ENCODE data around the gene CAPN10.
A peak's percentile ranks its signal among the peaks of the same experiment; 100 is the strongest.
"Not testable (repeated sequence)": the region's sequence is repeated elsewhere in the genome, so short reads cannot be mapped to it uniquely, and the experiment has no call there.

Gene CAPN10

DNA sequence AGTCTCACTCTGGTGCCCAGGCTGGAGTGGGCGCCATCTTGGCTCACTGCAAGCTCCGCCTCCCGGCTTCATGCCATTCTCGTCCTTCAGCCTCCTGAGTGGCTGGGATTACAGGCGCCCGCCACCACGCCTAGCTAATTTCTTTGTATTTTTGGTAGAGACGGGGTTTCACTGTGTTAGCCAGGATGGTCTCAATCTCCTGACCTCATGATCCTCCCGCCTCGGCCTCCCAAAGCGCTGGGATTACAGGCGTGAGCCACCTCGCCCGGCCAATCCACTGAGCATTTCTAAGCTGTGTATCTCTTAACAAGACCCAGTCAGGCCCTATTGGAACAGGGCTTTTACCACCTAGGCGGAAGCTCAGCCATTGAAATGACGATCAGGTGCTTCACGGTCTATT, 23.3 kb upstream of the CAPN10 start:
- DNase-seq (ENCODE audit: low read depth in 2 of 2): not testable (repeated sequence)

DNA sequence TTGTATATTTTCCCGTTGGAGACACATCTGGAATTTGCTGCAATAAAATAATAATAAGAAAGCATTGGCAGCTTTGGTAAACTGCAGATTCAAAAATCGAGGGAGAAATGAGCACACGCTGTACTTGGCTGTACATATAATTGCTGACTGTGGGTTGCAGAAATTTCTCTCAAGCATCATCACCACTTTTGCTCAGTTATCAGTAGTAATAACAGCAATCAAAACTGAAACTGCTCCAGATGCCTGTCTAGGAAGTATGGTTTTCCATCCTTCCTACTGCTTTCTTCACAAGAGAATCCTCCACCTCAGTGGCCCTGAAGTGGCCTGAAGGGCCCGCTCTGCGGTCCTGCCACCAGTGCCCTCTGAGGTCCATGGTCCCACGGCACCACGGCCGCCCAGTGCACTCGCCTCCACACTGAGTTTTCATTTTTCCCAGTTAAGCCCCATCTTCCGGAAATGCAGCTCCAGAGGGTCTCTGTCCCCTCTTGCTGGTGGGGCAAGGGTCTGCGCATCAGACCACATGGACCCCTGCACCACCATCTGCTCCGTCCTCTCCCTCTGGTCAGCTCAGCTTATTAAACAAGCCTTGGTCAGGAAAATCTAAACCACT, 22.5 kb upstream of the CAPN10 start:
- DNase-seq (ENCODE audit: low read depth in 2 of 2): no peak

DNA sequence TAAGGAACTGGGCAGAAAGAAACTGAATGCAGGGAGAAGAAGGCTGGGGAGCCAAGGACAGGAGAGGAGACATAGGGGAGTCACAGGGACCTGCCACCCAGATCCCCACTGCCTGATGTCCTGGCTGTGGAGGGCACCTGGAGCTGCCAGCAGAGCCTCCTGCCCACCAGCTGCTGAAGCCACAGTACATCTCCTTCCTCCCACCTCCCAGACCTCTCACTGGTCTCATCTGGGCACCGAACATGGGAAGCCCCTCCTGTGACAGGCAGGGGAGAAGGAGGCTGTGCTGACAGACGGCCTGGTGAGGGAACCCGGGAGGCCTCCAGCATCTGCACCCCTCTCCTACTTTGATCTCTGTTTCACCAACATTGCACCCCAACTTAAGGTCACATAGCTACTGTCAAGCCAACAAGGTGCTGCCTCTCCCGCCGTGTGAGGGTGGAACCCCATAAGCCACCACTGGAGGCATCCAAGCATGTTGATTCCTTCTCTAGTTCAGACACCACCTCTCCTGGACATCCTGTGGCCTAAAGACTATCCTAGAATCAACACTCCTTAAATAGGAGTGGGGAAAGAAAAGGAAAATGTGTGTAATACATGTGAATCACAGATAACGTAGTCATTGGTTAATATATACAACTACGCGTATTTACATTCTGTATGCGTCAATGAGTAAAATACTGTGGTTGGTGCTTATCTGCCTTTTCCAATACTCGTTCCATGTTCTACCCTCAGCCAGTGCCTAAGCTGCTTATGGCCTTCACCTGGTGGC, 21.8 kb upstream of the CAPN10 start:
- DNase-seq (ENCODE audit: low read depth in 2 of 2): no peak

DNA sequence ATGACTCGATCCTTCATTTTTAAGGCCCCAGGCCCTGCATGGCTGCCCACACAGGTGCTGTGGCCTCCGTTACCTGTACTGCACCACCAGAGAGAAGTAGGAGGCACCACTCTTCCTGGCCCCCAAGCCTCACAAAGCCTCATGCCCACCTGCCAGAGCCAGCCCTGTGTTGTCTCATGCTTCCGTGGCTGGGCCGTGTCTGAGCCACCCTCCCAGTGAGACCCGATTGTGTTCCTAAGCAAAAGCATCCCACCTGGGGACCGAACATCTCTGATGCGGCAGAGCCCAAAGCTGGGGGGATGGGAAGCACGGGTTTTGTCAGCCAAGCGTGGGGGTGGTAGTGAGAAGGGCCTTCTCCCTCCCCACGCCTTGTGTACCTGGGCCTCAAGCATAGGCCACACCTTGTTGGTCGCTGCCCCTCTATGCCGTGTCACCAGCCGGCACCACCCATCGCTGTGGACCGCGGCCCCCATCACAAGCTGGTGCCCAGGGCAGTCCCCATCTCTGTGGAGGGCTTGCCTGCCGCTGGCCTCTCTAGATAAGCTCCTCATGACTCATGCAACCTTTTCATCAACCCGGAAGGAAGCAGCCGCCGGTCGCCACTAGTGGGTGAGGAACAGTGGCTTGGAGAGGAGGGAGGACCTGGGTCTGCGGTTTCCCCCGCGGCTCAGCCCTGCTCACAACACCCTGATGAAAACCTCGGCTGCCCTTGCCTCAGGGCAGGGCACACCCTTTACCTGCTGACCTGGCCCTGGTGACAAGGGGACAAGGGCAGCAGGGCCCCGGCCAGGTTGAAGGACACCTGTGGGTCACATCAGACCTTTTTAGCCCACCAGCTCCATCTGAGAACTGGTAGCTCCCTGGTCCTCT, 21.0 kb upstream of the CAPN10 start:
- DNase-seq (ENCODE audit: low read depth in 2 of 2): peak; percentile 83 to 84

DNA sequence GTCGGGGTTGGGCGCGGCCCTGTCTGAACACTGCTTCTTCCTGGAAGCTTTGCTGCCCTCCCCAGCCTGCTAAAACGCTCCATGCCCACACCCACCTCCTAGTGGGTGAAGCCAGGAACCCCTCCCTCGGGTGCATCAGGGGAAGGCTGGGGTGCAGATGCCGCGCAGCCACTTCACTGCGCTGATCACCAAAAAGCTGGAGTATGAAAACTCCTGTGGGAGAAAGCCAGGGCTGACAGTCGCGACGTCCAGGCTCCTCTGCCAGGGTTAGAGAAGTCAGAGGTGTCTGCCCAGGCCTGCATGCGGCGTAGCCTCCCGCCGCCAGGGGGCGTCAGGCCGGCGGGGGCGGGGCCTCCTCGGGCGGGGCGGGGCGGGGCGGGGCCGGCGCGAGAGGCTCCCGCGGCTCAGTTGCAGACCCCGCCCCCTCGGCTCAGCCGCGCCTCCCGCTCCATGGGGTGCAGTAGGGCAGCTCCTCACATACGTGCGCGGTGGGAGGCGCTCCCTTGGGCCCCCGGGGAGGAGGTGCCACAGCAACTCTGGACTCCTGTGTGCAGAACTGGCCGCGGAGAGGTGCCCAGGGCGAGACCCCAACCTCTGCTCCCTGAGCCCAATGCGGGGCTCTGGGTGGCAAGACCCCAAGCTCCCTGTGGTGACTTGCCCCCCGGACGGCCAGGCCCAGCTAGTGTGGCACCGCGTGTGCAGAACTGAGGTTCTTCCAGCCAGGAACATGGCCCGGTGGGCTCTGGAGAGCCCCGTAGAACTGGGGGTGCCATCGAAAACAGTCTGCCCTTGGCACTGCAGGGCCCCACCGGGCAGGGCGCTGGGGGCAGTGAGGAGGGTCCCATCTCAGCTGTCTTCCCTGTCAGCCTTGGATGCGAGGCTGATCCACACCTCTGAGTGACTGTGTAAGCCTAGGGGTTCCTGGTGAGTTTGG, 20.1 kb upstream of the CAPN10 start:
- peak; percentile 95 for DNase-seq (ENCODE audit: low read depth in 2 of 2)

DNA sequence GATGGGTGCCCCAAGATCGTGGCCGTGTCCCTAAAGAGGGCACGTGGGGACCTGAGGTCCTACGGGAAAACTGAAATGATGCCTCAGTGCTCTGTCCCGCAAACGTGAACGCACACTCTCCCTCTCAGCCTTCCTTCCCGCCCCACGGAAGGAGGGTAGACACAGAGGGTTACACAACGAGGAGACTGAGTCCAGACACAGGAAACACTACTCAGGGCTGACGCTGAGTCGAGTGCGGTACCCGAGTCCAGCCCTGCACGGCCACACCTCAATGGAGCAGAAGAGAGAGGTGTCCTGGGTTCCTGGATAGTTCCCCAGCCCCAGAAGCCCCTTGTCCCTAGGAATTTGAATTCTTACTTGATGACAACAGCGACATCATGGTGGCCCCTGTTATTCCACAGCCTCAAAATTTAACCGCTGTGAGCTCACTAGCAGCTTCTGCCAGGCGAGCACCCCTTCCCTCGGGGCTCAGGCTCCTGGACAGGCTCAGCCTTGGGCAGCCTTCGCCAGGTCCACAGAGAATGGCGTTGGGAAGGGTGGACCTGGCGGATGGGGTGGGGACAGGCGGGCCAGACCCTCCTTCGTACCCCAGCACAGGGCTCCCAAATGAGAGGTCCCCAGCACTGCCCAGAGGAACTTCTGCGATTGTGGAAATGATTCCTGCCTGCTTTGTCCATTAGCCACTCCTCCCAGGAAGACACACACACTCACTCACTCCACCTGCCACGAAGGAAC, 19.2 kb upstream of the CAPN10 start:
- no peak for DNase-seq (ENCODE audit: low read depth in 2 of 2)

DNA sequence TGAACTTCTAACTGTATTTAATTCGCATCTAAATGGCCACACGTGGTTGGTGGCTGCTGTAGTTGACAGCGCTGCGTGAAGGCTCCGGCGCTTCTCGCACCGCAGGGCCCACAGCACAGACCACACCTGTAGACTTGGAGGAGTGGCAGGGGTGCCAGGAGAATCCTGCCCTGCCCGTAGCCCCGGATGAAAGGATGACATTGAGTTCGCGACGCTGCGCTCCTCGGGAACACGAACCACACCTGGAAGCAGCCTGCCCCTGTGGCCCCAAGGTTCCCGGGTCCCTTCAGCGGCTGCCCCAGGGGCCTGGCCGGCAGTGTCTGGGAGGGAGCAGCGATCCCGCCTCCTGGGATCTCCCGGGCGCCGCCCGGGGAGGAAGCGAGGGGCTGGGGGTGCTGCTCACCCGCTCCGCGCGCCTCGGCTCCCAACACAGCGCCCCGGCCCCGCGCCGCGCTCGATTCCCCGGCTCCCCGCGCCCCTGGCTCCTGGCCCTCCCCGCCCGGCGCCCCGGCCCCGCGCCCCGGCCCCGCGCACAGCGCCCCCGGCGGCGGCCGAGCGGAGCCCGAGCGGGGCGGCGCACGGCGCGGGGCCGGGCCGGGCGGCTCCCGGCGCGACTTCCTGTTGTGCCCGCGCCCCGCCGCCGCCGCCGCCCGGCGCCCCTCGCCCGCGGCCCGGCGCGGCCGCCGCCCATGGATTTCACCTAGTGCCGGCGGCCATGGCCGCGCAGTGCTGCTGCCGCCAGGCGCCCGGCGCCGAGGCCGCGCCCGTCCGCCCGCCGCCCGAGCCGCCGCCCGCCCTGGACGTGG, 18.5 kb upstream of the CAPN10 start, which contains the start of gene RNPEPL1:
TSS of gene RNPEPL1 (plus strand) at position 613 of the 806 bp plus-strand sequence. CDS start at position 716, 103 bp downstream.
- peak in 1 of 2 donors; percentile 39 for DNase-seq (ENCODE audit: low read depth in 2 of 2)

DNA sequence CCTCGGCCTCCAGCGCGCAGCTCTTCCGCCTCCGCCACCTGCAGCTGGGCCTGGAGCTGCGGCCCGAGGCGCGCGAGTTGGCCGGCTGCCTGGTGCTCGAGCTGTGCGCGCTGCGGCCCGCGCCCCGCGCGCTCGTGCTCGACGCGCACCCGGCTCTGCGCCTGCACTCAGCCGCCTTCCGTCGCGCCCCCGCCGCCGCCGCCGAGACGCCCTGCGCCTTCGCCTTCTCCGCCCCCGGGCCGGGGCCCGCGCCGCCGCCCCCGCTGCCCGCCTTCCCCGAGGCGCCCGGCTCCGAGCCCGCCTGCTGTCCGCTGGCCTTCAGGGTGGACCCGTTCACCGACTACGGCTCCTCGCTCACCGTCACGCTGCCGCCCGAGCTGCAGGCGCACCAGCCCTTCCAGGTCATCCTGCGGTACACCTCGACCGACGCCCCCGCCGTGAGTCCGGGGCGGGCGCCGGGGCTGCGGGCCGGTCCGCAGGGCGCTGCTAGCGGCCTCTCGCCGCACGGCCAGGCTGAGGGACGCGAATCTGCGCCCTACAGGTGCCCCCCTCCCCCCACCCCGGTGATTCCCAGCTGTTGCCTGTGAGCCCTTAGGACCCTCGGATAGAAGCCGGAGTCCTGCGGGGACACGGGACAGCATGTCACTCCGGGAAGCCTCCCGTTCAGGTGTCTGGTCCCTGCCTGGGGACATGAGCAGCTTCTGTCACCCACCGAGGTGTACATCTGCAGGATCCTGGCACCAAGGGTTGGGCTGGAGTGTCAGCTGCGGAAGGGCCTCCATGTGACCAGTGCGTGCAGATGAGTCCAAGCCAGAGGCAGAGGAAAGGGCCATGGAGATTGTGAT, 17.6 kb upstream of the CAPN10 start:
- DNase-seq (ENCODE audit: low read depth in 2 of 2): no peak

DNA sequence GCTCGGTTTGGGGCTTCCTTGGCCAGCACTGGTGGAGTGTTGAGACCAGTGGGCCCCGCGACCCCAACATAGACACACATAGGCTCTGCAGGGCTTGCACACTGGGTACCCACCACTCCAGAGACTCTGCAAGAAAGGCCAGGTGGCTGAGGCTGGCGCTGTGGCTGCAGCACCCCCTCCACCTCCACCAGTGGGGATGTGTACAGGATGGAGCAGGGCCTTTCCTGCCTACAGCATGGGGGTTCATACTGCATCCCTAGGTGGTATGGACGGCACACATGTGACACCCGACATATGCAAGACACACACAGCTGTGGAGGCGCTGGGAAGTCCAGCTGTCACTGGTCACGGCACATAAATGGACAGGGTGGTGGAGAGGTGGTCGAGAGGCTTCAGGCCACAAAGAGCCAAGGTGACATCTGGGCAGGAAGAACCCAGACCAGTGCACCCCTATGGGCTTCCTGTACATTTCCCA, 17.0 kb upstream of the CAPN10 start:
- no peak for DNase-seq (ENCODE audit: low read depth in 2 of 2)

DNA sequence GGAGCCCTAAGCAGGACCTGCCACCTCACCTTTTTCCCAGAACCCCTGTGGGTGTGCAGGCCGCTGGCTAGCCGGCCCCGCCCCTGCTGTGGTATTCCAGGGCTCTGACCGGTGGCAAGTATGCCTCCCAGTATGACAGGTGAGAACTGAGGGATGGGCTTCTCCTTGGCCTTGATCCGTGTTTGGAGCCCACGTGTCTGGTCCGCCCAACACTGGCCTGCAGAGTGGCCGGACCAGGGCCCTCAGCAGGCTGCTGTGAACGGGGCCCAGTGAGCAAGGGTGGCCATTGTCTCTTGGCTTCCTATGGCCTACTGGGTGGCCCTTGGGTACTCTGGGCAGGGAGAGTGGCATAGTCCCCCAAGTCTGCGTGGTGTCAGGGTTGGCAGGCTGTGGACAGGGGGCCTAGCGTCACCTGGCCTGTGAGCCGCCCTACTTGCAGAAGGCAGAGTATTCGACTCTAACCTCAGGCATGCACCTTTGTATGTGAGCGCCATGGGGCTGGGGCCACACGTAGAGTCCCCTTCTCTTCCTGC, 16.5 kb upstream of the CAPN10 start:
- DNase-seq (ENCODE audit: low read depth in 2 of 2): no peak

DNA sequence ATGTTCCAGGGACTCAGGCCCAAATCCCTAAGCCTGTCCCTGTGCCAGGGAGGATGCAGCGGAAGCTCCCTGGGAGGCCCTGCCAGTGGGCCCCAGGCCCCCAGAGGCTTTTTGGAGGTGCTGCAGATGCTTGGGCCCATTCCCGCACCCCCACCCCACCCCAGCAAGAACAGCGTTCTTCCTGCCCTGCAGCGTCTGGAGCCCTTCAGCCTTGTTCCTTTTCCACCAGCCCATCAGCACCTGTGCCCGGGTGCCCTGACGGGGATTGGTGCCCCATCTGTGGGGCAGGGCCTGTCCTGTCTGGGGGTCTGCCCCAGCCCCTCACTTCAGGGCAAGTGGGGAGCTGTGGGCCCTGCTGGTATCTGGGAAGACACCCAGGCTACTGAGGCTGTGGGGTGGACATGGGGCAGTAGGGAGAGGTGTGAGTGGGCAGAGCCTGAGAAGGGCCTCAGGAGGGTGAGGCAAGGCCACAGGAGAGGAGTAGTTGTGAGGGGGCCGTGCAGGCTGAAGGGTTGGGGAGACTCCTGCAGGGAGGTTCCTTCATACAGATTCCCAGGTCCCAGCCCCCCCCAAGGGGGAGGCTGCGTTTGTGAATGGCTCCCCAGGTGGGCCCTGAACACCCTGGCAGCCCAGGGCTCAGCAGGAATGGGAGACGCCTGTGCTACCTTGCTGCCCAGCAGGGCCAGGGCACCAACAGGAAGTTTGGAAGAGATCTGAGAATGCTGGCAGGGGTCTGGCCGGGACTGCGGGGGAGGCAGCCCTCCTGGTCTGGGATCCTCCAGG, 15.8 kb upstream of the CAPN10 start:
- no peak for DNase-seq (ENCODE audit: low read depth in 2 of 2)

DNA sequence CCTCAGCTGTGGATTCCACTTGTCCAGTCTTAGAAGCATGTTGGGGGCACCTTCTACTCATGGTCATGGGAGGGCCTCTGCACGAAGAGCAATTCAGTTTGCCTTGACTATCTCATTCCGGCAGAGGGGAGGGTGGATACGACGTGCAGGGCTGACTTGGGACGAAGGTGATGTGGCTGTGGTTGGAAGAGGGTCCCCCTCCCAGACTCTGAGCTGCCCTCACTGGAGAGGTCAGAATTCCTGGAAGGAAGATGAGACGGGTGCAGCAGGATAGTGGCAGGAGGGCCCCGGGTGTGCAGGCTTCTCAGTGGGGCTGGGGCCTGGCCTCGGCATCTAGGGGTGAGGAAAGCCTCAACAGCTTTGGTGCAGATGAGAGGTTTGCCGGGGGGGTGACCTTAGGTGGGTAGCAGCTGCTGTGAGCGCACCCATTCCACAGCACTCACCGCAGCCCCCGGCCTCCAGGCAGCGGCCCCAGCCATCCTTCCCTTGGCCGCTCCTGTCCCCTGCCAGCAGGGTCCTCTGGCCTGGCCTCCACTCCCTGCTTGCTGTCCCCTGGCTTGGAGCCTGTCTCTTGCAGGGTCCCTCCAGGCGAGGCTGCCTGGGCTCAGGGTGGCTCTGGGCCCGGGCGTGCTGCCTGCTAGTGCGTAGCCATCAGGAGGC, 15.1 kb upstream of the CAPN10 start:
- DNase-seq (ENCODE audit: low read depth in 2 of 2): no peak

DNA sequence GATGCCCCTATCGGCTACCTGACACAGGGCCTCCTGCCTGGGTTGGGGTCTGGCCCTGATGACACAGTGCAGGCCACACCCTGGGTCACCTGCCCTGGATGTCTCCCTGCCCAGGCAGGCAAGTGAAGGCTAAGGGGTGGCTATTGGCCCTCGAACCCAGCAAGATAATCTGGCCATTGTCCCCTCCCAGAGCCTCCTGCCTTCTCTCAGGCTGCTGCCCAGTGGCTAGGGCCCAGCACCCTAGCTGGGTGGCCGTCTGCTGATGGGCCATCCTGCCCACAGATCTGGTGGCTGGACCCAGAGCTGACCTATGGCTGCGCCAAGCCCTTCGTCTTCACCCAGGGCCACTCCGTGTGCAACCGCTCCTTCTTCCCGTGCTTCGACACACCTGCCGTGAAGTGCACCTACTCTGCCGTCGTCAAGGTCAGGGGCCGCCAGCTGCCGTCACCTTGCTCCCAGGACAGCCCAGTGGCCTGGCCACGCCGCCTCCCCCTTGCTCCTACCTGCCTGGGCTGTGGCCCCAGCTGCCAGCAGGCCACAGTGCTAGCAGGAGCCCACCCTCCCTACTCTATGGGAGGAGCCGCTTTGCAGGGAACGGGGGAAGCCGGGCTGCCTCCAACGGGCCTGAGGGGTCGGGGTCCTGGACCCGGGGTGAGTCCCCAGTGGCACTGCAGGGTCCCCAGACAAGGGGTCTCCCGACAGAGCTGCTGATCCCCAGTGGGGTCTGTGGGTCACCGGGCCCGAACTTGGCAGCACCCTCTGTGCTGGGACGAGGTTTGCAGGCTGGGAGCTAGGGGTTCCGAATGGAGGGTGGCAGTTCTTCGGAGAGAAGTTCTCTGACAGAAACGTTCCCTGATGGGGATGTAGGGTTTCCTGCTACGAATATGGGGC, 14.1 kb upstream of the CAPN10 start:
- no peak for DNase-seq (ENCODE audit: low read depth in 2 of 2)

DNA sequence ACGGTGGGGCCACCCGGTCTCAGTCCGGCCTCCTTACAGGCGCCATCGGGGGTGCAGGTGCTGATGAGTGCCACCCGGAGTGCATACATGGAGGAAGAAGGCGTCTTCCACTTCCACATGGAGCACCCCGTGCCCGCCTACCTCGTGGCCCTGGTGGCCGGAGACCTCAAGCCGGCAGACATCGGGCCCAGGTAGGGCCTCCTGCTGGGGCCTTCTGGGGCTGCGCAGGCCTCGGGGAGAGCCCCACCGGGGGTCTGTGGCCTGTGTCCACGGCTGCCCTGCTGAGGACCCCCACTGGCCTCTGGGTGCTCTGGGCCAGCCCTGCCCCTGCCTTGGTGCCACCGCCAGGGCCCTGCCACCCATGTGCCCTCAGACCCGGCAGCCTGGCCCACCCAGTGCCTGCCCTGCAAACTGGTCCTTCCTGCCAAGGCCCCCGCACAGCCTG, 13.4 kb upstream of the CAPN10 start:
- no peak for DNase-seq (ENCODE audit: low read depth in 2 of 2)

DNA sequence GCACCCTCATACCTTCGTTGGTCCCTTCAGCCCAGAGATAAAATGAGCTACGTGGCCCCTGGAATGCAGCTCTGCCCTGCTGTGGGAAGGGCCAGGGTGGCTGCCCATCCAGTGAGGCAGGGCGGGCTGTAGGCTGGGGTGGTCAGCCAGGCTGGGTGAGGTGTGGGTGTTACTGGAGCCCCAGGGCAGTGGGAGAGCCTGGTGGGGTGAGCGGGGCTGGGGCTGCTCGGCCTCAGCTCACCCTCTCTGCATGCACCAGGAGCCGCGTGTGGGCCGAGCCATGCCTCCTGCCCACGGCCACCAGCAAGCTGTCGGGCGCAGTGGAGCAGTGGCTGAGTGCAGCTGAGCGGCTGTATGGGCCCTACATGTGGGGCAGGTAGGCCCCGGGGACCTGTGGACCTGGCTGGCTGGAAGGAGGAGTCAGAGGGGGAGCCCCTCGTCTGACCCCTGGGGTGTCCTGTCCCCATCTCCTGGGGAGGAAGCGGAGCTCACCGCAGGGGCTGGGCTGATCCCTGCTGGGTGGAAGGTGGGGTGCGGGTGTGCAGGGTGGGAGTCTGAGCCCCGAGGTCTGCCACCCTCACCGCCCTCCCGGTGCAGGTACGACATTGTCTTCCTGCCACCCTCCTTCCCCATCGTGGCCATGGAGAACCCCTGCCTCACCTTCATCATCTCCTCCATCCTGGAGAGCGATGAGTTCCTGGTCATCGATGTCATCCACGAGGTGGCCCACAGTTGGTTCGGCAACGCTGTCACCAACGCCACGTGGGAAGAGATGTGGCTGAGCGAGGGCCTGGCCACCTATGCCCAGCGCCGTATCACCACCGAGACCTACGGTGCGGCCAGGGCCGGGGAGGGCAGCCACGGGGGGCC, 12.8 kb upstream of the CAPN10 start:
- DNase-seq (ENCODE audit: low read depth in 2 of 2): no peak
